Mammary epithelial cell (primary cell): Measurements from ENCODE around the gene TNPO2.

ENCODE experiments used
- EZH2 ChIP-seq: IDR thresholded peaks from 2 replicates; pipeline ENCODE4 v1.6.1; 2012; ENCODE audit warnings: low read length, inconsistent platforms, borderline replicate concordance
- TF ChIP-seq, protein P1 (sequence below), 2 donors: IDR thresholded peaks in 1 of 2; conservative IDR thresholded peaks in 1 of 2; 2 replicates each; pipeline ENCODE4 v1.5.1; 2011 to 2012; ENCODE audit warnings: inconsistent platforms in 2 of 2, low read length in 2 of 2, mild to moderate bottlenecking in 2 of 2, control low read depth in 1 of 2, low read depth in 1 of 2; ENCODE audit not compliant: insufficient read depth in 1 of 2; ENCODE audit errors: extremely low read depth in 1 of 2

DNA sequence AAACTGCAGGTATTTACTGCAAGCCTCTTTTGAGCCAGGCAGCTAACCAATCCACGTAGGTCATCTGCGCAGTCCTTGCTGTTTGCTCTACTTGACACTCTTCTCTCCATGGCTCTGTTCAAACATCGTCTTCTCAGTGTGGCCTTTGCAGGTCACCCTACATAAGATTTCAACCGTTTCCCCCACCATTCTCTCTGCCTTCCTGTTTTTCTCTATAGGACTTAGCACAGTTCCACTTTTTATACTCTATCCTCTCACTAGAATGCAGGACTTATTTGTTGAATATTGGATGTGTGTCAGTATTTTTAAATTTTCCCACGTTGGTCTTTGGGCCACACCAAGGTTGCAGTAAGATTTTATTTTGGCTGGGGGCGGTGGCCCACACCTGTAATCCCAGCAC is 25.6 kb downstream of the TNPO2 start:
- TF ChIP-seq, protein P1, sequence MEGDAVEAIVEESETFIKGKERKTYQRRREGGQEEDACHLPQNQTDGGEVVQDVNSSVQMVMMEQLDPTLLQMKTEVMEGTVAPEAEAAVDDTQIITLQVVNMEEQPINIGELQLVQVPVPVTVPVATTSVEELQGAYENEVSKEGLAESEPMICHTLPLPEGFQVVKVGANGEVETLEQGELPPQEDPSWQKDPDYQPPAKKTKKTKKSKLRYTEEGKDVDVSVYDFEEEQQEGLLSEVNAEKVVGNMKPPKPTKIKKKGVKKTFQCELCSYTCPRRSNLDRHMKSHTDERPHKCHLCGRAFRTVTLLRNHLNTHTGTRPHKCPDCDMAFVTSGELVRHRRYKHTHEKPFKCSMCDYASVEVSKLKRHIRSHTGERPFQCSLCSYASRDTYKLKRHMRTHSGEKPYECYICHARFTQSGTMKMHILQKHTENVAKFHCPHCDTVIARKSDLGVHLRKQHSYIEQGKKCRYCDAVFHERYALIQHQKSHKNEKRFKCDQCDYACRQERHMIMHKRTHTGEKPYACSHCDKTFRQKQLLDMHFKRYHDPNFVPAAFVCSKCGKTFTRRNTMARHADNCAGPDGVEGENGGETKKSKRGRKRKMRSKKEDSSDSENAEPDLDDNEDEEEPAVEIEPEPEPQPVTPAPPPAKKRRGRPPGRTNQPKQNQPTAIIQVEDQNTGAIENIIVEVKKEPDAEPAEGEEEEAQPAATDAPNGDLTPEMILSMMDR (conservative IDR thresholded peaks at IDR 0.05 in 1 of 2, IDR thresholded peaks at IDR 0.05 in 1 of 2; ENCODE audit: extremely low read depth in 1 of 2, insufficient read depth in 1 of 2, low read depth in 1 of 2, low read length in 2 of 2) = no peak
- no peak for TF ChIP-seq EZH2
